Activated CD8-positive, alpha-beta memory T cell treated with anti-CD3 and anti-CD28 coated beads for 4 hours (primary cell): Measurements from ENCODE around the gene LSM12.
"Not testable (repeated sequence)": the region's sequence is repeated elsewhere in the genome, so short reads cannot be mapped to it uniquely, and the experiment has no call there.

Experiments
- DNase-seq, 2 donors: peaks; one replicate each; pipeline ENCODE4 v3.0.0-alpha.2; 2020; ENCODE audit warnings: low read depth in 2 of 2

Gene LSM12

GRCh38 chr17:44007346-44008204 lies 58.9 kb downstream of the LSM12 start:
- no peak for DNase-seq

DNA sequence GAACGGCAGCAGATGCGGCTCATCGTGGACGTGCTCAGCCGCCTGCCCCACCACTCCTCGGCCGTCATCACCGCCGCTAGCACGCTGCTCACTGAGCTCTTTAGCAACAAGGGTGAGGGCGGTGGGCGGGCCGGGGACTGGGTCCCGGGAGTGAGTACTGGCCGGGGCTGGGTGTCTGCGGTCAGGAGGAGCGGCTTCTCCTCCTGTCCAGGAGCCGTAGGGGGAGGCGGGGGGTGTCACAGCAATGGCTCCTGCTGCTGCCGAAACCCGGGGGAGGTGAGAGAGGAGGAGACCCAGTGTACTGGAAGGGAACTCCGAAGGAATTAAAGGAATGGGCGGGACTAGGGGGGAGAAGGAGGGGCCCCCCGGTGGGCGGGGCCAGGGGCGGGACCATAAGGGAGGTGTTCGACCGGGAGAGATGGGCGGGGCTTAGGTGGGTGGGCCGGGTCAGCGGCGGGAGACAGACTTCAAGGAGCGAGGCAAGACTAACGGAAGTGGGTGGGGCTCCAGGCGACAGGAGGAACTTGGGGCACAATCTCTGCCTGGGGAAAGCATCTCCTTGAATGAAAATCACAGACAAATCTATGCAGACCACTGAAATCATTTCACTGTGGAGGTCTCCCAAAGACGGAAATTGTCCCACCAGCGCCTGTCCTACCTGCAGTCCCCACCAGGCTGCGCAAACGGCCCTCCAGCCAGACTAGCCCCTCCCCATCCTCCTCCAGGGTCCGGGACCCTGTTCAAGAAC lies 59.7 kb downstream of the LSM12 start:
- DNase-seq, result peak; percentile 95 to 97

DNA sequence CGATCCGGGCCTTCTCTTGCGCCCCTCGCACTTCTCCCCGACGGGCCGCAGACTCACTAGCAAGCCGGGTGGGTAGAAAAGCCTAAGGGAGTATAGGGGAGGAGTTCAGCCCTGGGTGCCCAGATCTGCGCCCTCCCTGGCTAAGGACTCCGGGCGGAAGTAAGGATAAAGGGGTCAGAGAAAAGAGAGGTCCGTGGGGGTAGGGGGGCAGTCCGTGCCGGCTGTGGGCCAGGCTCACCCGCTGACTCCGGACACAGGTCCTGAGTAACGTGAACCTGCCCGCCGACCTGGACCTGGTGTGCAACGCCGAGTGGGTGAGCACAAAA lies 60.2 kb downstream of the LSM12 start:
- DNase-seq, result no peak

DNA sequence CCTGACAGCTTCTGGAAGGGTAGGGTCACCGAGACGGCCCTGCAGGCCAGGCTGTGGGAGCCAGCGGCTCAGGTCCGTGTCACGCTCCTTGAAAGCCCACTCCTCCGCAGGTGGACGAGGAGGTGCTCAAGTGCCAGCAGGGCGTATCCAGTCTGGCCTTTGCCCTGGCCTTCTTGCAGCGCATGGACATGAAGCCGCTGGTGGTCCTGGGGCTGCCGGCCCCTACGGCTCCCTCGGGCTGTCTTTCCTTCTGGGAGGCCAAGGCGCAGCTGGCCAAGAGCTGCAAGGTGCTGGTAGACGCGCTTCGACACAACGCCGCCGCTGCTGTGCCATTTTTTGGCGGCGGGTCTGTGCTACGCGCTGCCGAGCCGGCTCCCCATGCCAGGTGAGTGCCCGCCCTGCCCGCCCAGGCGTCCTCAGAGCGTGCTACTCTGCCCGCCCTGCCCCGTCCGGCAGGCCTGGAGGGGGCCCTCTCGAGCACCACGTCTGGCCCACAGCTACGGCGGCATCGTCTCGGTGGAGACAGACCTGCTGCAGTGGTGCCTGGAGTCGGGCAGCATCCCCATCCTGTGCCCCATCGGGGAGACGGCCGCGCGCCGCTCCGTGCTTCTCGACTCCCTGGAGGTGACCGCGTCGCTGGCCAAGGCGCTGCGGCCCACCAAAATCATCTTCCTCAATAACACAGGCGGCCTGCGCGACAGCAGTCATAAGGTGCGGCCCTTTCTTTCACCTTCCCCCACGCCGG lies 60.8 kb downstream of the LSM12 start:
- no peak for DNase-seq

DNA sequence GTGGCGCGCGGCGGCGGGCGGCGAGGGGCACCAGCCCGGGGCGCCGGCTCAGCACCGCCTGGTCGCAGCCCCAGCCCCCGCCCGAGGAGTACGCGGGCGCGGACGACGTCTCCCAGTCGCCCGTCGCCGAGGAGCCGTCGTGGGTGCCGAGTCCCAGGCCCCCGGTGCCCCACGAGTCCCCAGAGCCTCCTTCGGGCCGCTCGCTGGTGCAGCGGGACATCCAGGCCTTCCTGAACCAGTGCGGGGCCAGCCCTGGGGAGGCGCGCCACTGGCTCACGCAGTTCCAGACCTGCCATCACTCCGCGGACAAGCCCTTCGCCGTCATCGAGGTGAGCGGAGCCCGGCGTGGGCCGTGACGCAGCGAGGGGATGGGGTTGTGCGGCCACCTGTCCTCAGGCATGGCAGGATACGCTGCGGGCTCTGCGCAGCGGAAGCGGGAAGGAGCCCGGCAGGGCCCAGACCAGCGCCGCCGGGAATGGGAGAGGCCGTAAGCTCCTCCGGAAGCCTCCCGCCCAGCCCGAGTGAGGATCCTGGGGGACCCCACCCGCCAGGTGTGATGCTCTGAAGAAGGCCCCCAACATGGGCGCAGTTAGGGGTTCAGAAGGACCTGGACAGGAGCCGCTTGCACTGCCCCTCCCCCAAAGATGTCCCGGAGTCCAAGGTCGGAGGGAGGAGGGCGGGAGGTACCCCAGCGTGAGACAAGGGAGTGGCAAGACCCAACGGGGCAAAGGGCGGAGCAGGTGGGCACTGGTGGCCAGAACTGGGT lies 61.5 kb downstream of the LSM12 start:
- DNase-seq, result no peak

GRCh38 chr17:44004077-44004760 lies 62.3 kb downstream of the LSM12 start, which contains the start of gene NAGS:
TSS of gene NAGS (plus strand) at chr17:44004622. CDS start at chr17:44004664, 42 bp downstream.
- DNase-seq, result no peak

- DNase-seq, result no peak
These were observed 64.2 kb downstream of the LSM12 start for GRCh38 chr17:44002141-44002848.

DNA sequence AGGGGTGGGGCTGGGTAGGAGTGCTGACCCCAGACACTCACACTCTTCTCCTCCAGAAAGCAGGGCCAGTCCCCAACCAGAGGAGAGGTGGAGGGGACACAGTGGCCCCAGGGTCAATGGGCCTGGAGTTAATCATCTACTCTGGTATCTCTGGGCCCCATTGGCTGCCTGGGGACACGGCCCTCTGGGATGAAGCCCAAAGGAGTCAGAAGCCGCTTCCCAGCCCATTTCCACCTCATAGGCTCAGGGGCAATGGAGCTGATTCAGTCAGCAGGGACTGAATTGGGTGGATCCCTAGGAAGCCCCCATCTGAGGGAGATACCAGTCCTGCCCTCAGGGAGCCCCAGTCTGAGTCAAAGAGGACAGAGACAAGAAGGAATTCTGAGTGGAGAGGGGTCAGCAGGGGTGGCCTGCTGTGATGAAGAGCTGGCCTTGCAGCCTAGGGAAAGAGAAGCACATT lies 65.0 kb downstream of the LSM12 start:
- DNase-seq, result no peak

- DNase-seq, result no peak
These were observed 65.5 kb downstream of the LSM12 start for GRCh38 chr17:44000871-44001460.

DNA sequence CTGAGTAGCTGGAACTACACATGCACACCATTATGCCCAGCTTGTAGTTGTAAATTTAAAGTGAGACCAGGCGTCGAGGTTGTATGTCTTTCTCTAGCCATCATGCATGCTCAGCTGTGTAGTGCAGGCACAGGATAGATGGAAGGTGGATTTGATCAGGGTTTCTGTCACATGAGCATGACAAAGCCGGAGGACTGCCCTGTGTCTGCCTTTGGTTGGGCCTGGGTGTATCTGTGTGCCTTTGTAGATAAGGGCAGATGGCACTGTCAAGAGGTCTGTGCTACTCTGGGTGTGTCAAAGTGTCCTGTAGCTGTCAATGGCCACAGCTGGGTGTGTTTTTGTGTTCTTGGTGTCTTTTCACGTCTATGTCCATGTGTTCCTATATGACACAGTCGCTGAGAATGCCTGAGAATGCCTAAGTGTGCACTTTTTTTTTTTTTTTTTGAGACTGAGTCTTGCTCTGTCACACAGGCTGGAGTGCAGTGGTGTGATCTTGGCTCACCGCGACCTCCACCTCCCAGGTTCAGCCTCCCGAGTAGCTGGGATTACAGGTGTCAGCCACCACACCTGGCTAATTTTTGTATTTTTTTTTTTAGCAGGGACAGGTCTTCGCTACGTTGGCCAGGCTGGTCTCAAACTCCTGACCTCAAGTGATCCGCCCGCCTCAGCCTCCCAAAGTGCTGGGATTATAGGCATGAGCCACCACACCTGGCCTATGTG lies 66.2 kb downstream of the LSM12 start:
- DNase-seq, result no peak

- no peak for DNase-seq
These were observed 67.4 kb downstream of the LSM12 start for GRCh38 chr17:43999024-43999423.

GRCh38 chr17:43998552-43998951 lies 67.9 kb downstream of the LSM12 start:
- no peak for DNase-seq

DNA sequence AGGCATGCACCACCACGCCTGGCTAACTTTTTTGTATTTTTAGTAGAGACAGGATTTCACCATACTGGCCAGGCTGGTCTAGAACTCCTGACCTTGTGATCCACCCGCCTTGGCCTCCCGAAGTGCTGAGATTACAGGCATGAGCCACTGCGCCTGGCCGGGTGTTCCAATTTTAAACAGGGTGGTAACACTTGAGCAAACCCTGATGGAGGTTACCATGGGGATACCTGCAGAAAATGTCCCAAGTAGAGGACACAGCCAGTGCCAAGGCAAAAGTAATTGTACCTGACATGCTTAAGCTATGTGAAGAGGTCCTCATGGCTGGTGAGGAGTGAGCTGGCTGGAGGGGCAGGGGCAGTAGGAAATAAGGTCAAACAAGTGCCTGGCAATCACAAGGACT lies 69.3 kb downstream of the LSM12 start:
- not testable (repeated sequence) for DNase-seq

DNA sequence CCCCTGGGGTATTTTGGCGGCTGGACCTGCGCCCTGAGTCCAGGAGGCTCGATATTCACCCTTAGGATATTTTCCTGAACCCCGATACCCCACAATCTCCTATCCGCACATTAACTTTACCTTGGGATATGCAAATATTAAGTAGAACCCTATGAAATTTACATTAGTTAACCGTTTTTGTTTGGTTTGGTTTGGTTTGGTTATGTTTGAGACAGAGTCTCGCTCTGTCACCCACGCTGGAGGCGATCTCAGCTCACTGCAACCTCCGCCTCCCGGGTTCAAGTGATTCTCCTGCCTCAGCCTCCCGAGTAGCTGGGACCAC lies 71.4 kb downstream of the LSM12 start:
- no peak for DNase-seq

DNA sequence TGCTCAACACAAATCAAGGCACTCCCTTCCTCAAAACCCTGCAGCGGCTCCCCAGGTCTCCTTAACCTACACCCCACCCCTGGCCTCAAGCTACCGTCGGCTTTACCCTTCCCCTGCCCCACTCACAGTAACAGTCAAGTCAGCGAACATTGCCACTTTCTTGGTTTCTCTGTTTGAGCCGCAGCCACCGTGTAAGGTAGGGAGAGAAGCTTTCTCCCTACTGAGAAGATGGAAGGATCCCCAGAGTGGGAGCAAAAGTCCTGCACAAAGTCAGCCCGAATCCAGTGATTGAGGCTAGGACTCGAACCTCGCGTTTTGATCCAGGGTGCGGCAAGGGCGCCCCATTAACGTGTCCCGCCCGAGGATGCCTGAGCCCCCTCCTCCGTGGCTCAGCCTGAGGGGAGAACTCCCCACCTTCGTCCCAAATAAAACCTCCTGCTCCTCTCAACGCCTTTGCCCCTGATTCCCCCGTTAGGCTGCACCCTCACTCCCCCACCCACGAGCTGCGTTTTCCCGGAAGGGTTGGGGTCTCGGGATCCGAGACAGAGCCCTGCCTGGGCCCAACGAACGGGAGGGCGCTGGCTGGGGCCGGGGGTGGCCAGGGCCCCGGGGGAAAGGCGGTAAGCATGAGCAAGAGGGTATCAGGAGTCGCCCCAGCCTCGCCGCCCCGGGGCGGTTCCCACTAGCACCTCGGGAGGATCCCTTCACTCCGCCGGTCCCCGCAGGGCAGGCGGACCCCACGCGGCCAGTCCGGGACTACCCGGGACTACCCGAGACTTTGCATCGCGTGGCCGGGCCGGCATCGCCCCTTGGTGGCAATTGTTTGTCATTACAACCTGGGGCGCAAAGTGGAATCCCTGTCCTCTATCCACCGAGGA lies 72.0 kb downstream of the LSM12 start:
- DNase-seq, result peak in 1 of 2 donors; percentile 41

DNA sequence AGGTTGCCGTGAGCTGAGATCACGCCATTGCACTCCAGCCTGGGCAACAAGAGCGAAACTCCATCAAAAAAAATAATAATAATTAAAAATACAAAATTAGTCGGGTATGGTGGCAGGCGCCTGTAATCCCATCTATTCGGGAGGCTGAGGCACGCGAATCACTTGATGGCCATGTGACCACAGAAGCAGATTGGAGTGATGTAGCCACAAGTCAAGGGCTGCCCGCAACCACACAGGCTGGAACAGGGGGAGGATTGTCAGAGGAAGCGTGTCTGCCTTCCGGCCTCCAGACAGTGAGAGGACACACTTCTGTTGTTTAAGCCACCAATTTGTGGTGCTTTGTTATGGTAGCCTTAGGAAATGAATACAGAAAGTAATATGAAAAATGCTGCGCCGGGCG lies 73.8 kb downstream of the LSM12 start:
- DNase-seq, result no peak

- DNase-seq, result no peak
These were observed 78.2 kb downstream of the LSM12 start for GRCh38 chr17:43988301-43988700.
